HepG2 (cell line): ENCODE results near the gene RASSF9. TPM values are rescaled to one million over a fixed set of nuclear protein-coding genes. Genes with fewer than 3 reads are reported as not detected.

Experiments used
- BCL3 ChIP-seq: sonication (generic); formaldehyde crosslinking; IDR thresholded peaks from 2 replicates; pipeline ENCODE4 v1.5.1; 2020; ENCODE audit warnings: mild to moderate bottlenecking, missing genetic modification reagents, moderate library complexity
- BRD4 ChIP-seq: sonication (generic); formaldehyde crosslinking; IDR thresholded peaks from 2 replicates; pipeline ENCODE4 v1.4.0; 2020; ENCODE audit warnings: missing genetic modification reagents
- EP300 ChIP-seq, 3 experiments: sonication (generic) in 1 of 3; formaldehyde crosslinking in 1 of 3; IDR thresholded peaks; 2 replicates each; pipeline versions ENCODE4 v1.5.1 to v1.6.1; 2011 to 2020; ENCODE audit warnings: low read depth in 2 of 3, low read length in 2 of 3, borderline replicate concordance in 1 of 3, improper control_type of control experiment in 1 of 3, mild to moderate bottlenecking in 1 of 3, missing genetic modification reagents in 1 of 3, moderate library complexity in 1 of 3
- GPBP1L1 ChIP-seq: sonication (generic); formaldehyde crosslinking; IDR thresholded peaks from 2 replicates; pipeline ENCODE4 v1.5.0; 2020; ENCODE audit warnings: mild to moderate bottlenecking, missing genetic modification reagents
- HNF4G ChIP-seq, 2 experiments: sonication (generic) in 1 of 2; formaldehyde crosslinking in 1 of 2; IDR thresholded peaks; 2 replicates each; pipeline versions ENCODE4 v1.4.0 to v1.6.1; 2011 to 2020; ENCODE audit warnings: borderline replicate concordance in 2 of 2, low read depth in 2 of 2, mild to moderate bottlenecking in 2 of 2, low read length in 1 of 2, missing genetic modification reagents in 1 of 2, moderate library complexity in 1 of 2
- ISL2 ChIP-seq: sonication (generic); formaldehyde crosslinking; IDR thresholded peaks from 2 replicates; pipeline ENCODE4 v1.5.0; 2020; ENCODE audit warnings: missing genetic modification reagents
- NRL ChIP-seq: sonication (generic); formaldehyde crosslinking; IDR thresholded peaks from 2 replicates; pipeline ENCODE4 v1.5.0; 2020; ENCODE audit warnings: missing genetic modification reagents, mild to moderate bottlenecking, moderate library complexity, borderline replicate concordance
- YEATS2 ChIP-seq: sonication (generic); formaldehyde crosslinking; IDR thresholded peaks from 2 replicates; pipeline ENCODE4 v1.4.0; 2020; ENCODE audit warnings: missing genetic modification reagents, borderline replicate concordance
- ZNF83 ChIP-seq: sonication (generic); formaldehyde crosslinking; IDR thresholded peaks from 2 replicates; pipeline ENCODE4 v1.4.0; 2020; ENCODE audit warnings: missing genetic modification reagents, mild to moderate bottlenecking, borderline replicate concordance
- polyA plus RNA-seq, 8 experiments: library from polyadenylated mRNA; depleted of rRNA in 3 of 8; stranded (reverse) in 7 of 8; unstranded in 1 of 8; fragments of >200 nt; fragmentation: Illumina TruSeq in 4 of 8; extraction: Trizol in 4 of 8; gene quantifications; 2 replicates each; pipeline versions ENCODE4 v1.2.1 to v1.2.3, GENCODE V29; 2011 to 2016; ENCODE audit warnings: low read depth in 4 of 8, missing spikeins in 1 of 8, mixed read lengths in 1 of 8; ENCODE audit not compliant: insufficient read depth in 1 of 8
- total RNA-seq, 5 experiments: library from RNA; depleted of rRNA; stranded (reverse); fragments of >200 nt; fragmentation: Illumina TruSeq; extraction: Trizol; gene quantifications; 2 replicates each; pipeline ENCODE4 v1.2.3, GENCODE V29; 2016; ENCODE audit warnings: low read depth in 1 of 5

The RASSF9 gene
- total and polyA plus RNA-seq, 2 of the 13 experiments (the other 11 are each of a cell fraction or from before 2014, with no cell fraction given), result not detected

- no peak for TF ChIP-seq BCL3 (CRISPR knock-in tag)
- TF ChIP-seq ISL2 (CRISPR knock-in tag), result no peak
- TF ChIP-seq YEATS2 (CRISPR knock-in tag), result no peak
- no peak for TF ChIP-seq BRD4 (CRISPR knock-in tag)
- TF ChIP-seq HNF4G (IDR thresholded peaks at IDR 0.05; ENCODE audit: borderline replicate concordance, low read depth, low read length), result no peak
- TF ChIP-seq HNF4G (CRISPR knock-in tag; IDR thresholded peaks at IDR 0.05; ENCODE audit: borderline replicate concordance, low read depth), result no peak
- no peak for TF ChIP-seq NRL (CRISPR knock-in tag)
- TF ChIP-seq ZNF83 (CRISPR knock-in tag), result no peak
- TF ChIP-seq EP300 (IDR thresholded peaks at IDR 0.05; ENCODE audit: low read depth in 2 of 2, low read length in 2 of 2), result no peak
- no peak for TF ChIP-seq EP300 (CRISPR knock-in tag; IDR thresholded peaks at IDR 0.05; ENCODE audit: borderline replicate concordance)
- TF ChIP-seq GPBP1L1, result no peak
These were observed 80.4 kb downstream of the RASSF9 start (continued) for GRCh38 chr12:85755760-85756159.

Other genes starting within 250 kb of the RASSF9 start
- gene NTS, start 37.9 kb upstream of the RASSF9 start, total RNA-seq (2016; rRNA removed; fragmentation: Illumina TruSeq; extraction: Trizol), result 0.13 TPM in 1 of 2 replicates, not detected in the other
- 0.05 TPM in 1 of 2 replicates, not detected in the other for gene NTS, start 37.9 kb upstream of the RASSF9 start, polyA plus RNA-seq (2011; rRNA removed)